HG03378 (cell line): ENCODE data around the gene CYP20A1.
"Not testable (repeated sequence)": the region's sequence is repeated elsewhere in the genome, so short reads cannot be mapped to it uniquely, and the experiment has no call there.

Experiments
- ATAC-seq: cut with Tn5 transposase; IDR thresholded peaks from one replicate; pipeline ENCODE4 v1.9.1; 2021; ENCODE audit warnings: mild to moderate bottlenecking, moderate library complexity; ENCODE audit not compliant: unreplicated experiment

CYP20A1 gene, protein sequence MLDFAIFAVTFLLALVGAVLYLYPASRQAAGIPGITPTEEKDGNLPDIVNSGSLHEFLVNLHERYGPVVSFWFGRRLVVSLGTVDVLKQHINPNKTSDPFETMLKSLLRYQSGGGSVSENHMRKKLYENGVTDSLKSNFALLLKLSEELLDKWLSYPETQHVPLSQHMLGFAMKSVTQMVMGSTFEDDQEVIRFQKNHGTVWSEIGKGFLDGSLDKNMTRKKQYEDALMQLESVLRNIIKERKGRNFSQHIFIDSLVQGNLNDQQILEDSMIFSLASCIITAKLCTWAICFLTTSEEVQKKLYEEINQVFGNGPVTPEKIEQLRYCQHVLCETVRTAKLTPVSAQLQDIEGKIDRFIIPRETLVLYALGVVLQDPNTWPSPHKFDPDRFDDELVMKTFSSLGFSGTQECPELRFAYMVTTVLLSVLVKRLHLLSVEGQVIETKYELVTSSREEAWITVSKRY

DNA sequence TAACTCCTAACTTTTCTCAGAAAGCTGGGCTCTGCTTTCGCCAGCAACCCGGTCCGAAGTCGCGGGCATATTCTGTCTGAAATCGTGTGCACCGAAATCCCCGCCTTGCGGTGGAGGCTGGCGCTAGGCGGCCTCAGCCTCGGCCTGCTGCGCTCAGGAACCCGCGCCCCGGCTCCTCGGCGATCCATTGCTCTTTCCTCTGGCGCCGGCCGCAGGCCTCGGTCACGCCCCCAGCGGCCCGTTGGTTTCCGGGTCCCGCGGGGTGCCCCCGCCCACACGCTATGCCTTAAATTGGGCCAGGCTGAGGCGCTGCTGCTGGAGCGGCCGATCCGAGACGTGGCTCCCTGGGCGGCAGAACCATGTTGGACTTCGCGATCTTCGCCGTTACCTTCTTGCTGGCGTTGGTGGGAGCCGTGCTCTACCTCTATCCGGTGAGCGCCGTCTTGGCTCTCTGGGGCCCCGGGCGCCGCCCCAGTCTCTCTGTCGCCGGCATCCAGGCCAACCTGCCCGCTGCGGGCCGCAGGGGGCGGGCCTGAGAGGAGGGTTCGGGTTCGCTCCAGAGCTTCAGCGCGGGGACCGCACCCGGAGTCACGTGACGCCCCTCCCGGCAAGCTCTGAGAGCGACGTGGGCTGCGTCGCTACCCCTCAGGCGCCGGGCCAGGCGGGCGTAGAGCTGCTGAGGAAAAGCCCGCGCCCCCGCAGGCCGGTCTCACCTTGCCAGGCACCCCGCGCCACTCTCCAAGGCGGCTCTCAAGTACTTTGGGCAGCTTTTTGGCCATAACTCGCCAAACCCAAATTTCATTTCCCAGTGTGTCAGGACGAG lies at the start of gene CYP20A1:
Gene CYP20A1 (plus strand): TSS at position 315 of the 823 bp plus-strand sequence. CDS start 45 bp downstream, at position 360.
- peak; percentile 80 for ATAC-seq

DNA sequence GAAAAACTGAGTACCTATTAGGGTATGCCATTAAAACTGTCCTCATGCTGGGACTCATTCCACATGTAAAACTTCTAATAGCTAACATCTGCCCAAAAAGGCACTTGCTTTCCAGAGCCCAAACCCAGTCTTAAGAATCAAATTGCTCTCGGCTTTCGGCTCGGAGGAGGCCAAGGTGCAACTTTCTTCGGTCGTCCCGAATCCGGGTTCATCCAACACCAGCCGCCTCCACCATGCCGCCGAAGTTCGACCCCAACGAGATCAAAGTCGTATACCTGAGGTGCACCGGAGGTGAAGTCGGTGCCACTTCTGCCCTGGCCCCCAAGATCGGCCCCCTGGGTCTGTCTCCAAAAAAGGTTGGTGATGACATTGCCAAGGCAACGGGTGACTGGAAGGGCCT lies 48.3 kb upstream of the CYP20A1 start:
- ATAC-seq, result not testable (repeated sequence)

DNA sequence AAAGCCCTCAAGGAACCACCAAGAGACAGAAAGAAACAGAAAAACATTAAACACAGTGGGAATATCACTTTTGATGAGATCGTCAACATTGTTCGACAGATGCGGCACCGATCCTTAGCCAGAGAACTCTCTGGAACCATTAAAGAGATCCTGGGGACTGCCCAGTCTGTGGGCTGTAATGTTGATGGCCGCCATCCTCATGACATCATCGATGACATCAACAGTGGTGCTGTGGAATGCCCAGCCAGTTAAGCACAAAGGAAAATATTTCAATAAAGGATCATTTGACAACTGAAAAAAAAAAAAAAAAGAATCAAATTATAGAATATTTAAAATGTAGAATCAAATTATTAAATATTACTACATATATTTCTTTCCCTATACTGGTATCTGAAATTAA lies 47.8 kb upstream of the CYP20A1 start:
- ATAC-seq, result not testable (repeated sequence)

GRCh38 chr2:203191961-203192360 lies 46.9 kb upstream of the CYP20A1 start:
- ATAC-seq, result no peak

DNA sequence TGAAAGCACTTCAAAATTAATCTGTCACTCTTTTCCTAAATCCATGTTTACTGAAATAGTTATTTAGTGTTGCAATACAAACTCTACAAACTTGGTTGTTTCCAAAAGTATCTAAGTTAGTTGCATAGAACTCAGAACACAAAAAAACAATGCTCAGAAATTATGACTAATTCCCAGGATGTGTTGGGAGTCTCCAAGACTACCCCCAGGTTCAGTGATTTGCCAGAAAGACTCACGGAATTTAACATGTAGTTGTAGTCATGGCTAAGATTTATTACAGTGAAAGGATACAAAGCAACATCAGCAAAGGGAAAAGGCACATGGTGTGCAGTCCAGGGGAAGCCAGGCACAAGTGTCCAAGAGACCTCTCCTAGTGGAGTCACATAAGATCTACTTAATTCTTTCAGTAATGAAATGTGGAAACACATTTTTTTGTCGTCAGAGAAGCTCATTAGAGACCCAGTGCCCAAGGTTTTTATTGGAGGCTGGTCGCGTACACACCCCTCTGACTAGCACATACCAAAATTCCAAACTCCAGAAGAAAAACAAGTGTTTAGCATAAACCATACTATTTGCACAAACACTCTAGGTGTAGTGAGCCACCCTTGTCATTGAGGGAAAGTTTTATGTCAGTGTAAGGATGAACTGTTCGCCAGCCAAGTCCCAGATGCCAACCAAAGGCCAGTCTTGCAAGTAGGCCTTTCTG lies 43.3 kb upstream of the CYP20A1 start:
- ATAC-seq, result no peak

- no peak for ATAC-seq
Observed at GRCh38 chr2:203200866-203201265, 38.0 kb upstream of the CYP20A1 start.

- ATAC-seq, result no peak
Observed at GRCh38 chr2:203201426-203201825, 37.4 kb upstream of the CYP20A1 start.

- no peak for ATAC-seq
Observed at GRCh38 chr2:203209538-203209937, 29.3 kb upstream of the CYP20A1 start.

- ATAC-seq, result no peak
Observed at GRCh38 chr2:203225423-203226039, 13.3 kb upstream of the CYP20A1 start.

DNA sequence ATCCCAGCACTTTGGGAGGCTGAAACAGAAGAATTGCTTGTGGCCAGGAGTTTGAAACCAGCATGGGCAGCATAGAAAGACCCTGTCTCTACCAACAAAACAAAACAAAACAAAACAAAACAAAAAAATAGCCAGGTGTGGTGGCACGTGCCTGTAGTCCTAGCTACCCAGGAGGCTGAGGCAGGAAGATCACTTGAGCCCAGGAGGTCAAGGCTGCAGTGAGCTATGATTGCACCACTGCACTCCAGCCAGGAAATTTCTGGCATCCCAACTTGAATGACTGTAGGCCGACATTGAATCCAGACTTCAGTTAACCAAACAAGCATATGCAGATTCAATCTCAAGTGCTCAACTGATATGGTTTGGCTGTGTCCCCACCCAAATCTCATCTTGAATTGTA lies 9.1 kb upstream of the CYP20A1 start:
- not testable (repeated sequence) for ATAC-seq

GRCh38 chr2:203237346-203238238 lies 1.2 kb upstream of the CYP20A1 start:
- ATAC-seq, result no peak

- ATAC-seq, result no peak
Observed at GRCh38 chr2:203238292-203238703, 520 bp upstream of the CYP20A1 start.

DNA sequence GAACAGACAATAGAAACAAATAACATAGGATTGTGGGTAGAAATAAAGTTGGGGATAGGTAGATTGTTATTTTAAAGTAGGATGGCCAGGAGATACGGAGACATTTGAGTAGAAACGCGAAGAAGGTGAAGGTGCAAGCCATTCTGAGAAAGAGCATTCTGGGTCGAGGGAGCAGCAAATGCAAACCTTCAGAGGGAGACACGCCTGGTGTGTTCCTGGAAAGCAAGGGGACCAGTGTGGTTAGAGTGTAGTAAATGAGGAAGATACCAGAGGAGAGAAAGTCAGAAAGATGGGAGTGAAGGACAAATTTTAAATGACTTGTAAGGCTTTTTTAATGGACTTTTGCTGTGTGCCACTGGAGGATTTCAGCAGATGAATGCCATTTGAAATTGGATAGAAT lies 1.7 kb downstream of the CYP20A1 start:
- no peak for ATAC-seq

DNA sequence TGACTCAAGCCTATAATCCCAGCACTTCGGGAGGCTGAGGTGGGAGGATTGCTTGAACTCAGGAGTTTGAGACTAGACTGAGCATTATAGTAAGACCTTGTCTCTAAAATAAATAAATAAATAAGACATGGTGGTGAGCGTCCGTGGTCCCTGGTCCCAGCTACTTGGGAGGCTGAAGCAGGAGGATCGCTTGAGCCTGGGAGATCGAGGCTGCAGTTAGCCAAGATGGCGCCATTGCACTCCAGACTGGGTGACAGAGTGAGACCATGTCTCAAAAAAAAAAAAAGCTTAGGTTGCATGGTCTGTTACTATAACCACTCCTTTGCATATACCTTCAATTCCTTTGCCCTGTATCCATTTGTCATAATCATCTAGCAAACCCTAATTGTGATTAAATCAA lies 3.7 kb downstream of the CYP20A1 start:
- no peak for ATAC-seq

- ATAC-seq, result no peak
Observed at GRCh38 chr2:203246646-203247045, 7.8 kb downstream of the CYP20A1 start.

- ATAC-seq, result no peak
Observed at GRCh38 chr2:203252818-203253217, 14.0 kb downstream of the CYP20A1 start.

GRCh38 chr2:203253422-203254095 lies 14.7 kb downstream of the CYP20A1 start:
- not testable (repeated sequence) for ATAC-seq

GRCh38 chr2:203261326-203262159 lies 22.7 kb downstream of the CYP20A1 start:
- ATAC-seq, result no peak
